Stomach smooth muscle (tissue), 2 donors: ENCODE results near the gene KIFAP3.
"Not testable (repeated sequence)": the region's sequence is repeated elsewhere in the genome, so short reads cannot be mapped to it uniquely, and the experiment has no call there.

ENCODE experiments used
- H3K27ac ChIP-seq: one replicate; pipeline ENCODE4 v1.7.0; 2013; ENCODE audit warnings: mild to moderate bottlenecking, low read length, inconsistent platforms
- H3K27me3 ChIP-seq, 2 donors: one replicate each; pipeline ENCODE4 v1.7.0; 2013; ENCODE audit warnings: low read length in 2 of 2; ENCODE audit not compliant: insufficient read depth in 2 of 2, control insufficient read depth in 1 of 2
- H3K36me3 ChIP-seq, 2 donors: one replicate each; pipeline ENCODE4 v1.7.0; 2013; ENCODE audit warnings: low read length in 2 of 2; ENCODE audit not compliant: control insufficient read depth in 2 of 2, insufficient read depth in 2 of 2
- H3K4me1 ChIP-seq: one replicate; pipeline ENCODE4 v1.7.0; 2013; ENCODE audit warnings: low read length; ENCODE audit not compliant: control insufficient read depth, insufficient read depth
- H3K4me3 ChIP-seq, 2 donors: one replicate each; pipeline ENCODE4 v1.7.0; 2013; ENCODE audit warnings: low read length in 2 of 2
- H3K9ac ChIP-seq, 2 donors: one replicate each; pipeline ENCODE4 v1.7.0; 2013; ENCODE audit warnings: low read length in 2 of 2, mild to moderate bottlenecking in 1 of 2
- H3K9me3 ChIP-seq, 2 donors: one replicate each; pipeline ENCODE4 v1.7.0; 2013; ENCODE audit warnings: low read length in 2 of 2; ENCODE audit not compliant: control insufficient read depth in 2 of 2
- donor health status: healthy.
- donor health status: Pancreatic carcinoma.

KIFAP3 gene

GRCh38 chr1:170020859-170021258, 53.6 kb downstream of the KIFAP3 start:
- Histone ChIP-seq H3K27ac (no peak overlapping the region), H3K36me3 (peaks cover 3 to 15% of the 10 kb centered on the region in 2 donors), H3K9ac (no peak overlapping the region), H3K9me3 (no peaks in the 10 kb centered on the region), H3K27me3 (no peaks in the 10 kb centered on the region), H3K4me1 (no peaks in the 10 kb centered on the region), H3K4me3 (no peak overlapping the region)

- Histone ChIP-seq H3K9me3 (no peaks in the 10 kb centered on the region), H3K4me1 (no peaks in the 10 kb centered on the region), H3K9ac (no peak overlapping the region), H3K27me3 (no peaks in the 10 kb centered on the region), H3K36me3 (peaks cover 6 to 20% of the 10 kb centered on the region in 2 donors), H3K27ac (no peak overlapping the region), H3K4me3 (no peak overlapping the region)
Observed at GRCh38 chr1:170017478-170017877, 57.0 kb downstream of the KIFAP3 start.

- no peak overlapping the region for H3K4me3 ChIP-seq
- H3K27ac ChIP-seq, result no peak overlapping the region
- no peaks in the 10 kb centered on the region for H3K9me3 ChIP-seq
- H3K36me3 ChIP-seq, result peaks cover 6 to 11% of the 10 kb centered on the region in 2 donors
- no peak overlapping the region for H3K9ac ChIP-seq
- H3K27me3 ChIP-seq, result no peaks in the 10 kb centered on the region
- H3K4me1 ChIP-seq, result no peaks in the 10 kb centered on the region
Observed at GRCh38 chr1:170012920-170013319, 61.6 kb downstream of the KIFAP3 start.

GRCh38 chr1:170010443-170010842, 64.1 kb downstream of the KIFAP3 start:
- H3K27me3 ChIP-seq, result no peaks in the 10 kb centered on the region
- H3K9ac ChIP-seq, result no peak overlapping the region
- H3K36me3 ChIP-seq, result peaks cover 1 to 2% of the 10 kb centered on the region in 2 donors
- H3K9me3 ChIP-seq, result no peaks in the 10 kb centered on the region
- no peak overlapping the region for H3K4me3 ChIP-seq
- H3K27ac ChIP-seq, result no peak overlapping the region
- no peaks in the 10 kb centered on the region for H3K4me1 ChIP-seq

GRCh38 chr1:170009551-170009950, 64.9 kb downstream of the KIFAP3 start:
- no peak overlapping the region for H3K4me3 ChIP-seq
- H3K4me1 ChIP-seq, result no peaks in the 10 kb centered on the region
- H3K9ac ChIP-seq, result no peak overlapping the region
- H3K27me3 ChIP-seq, result no peaks in the 10 kb centered on the region
- no peak overlapping the region for H3K27ac ChIP-seq
- no peaks in the 10 kb centered on the region for H3K9me3 ChIP-seq
- H3K36me3 ChIP-seq, result no peaks in the 10 kb centered on the region

GRCh38 chr1:170008745-170009144, 65.8 kb downstream of the KIFAP3 start:
- H3K27ac ChIP-seq, H3K4me3 ChIP-seq, H3K27me3 ChIP-seq, H3K9me3 ChIP-seq, H3K9ac ChIP-seq, H3K36me3 ChIP-seq, H3K4me1 ChIP-seq: not testable (repeated sequence)

GRCh38 chr1:170003270-170003835, 71.1 kb downstream of the KIFAP3 start:
- H3K9ac ChIP-seq, H3K4me3 ChIP-seq, H3K9me3 ChIP-seq, H3K4me1 ChIP-seq, H3K36me3 ChIP-seq, H3K27me3 ChIP-seq, H3K27ac ChIP-seq: not testable (repeated sequence)

GRCh38 chr1:170001266-170001665, 73.2 kb downstream of the KIFAP3 start:
- no peaks in the 10 kb centered on the region for H3K9me3 ChIP-seq
- no peak overlapping the region for H3K27ac ChIP-seq
- no peaks in the 10 kb centered on the region for H3K4me1 ChIP-seq
- H3K4me3 ChIP-seq, result no peak overlapping the region
- no peaks in the 10 kb centered on the region for H3K27me3 ChIP-seq
- peaks cover 3 to 8% of the 10 kb centered on the region in 2 donors for H3K36me3 ChIP-seq
- H3K9ac ChIP-seq, result no peak overlapping the region

- Histone ChIP-seq H3K27ac (no peak overlapping the region), H3K9ac (no peak overlapping the region)
Observed at GRCh38 chr1:169999761-170000160, 74.7 kb downstream of the KIFAP3 start.

GRCh38 chr1:169999331-169999741, 75.2 kb downstream of the KIFAP3 start:
- Histone ChIP-seq H3K27me3 (no peaks in the 10 kb centered on the region), H3K4me3 (no peak overlapping the region), H3K4me1 (no peaks in the 10 kb centered on the region), H3K9ac (no peak overlapping the region), H3K27ac (no peak overlapping the region), H3K9me3 (no peaks in the 10 kb centered on the region), H3K36me3 (peaks cover 3 to 8% of the 10 kb centered on the region in 2 donors)

More at GRCh38 chr1:169999761-170000160, 74.7 kb downstream of the KIFAP3 start:
- no peak overlapping the region for H3K4me3 ChIP-seq
- H3K27me3 ChIP-seq, result no peaks in the 10 kb centered on the region
- H3K36me3 ChIP-seq, result peaks cover 3 to 8% of the 10 kb centered on the region in 2 donors
- no peaks in the 10 kb centered on the region for H3K4me1 ChIP-seq
- no peaks in the 10 kb centered on the region for H3K9me3 ChIP-seq

GRCh38 chr1:169995993-169996392, 78.5 kb downstream of the KIFAP3 start:
- no peaks in the 10 kb centered on the region for H3K9me3 ChIP-seq
- H3K9ac ChIP-seq, result no peak overlapping the region
- no peaks in the 10 kb centered on the region for H3K27me3 ChIP-seq
- no peak overlapping the region for H3K4me3 ChIP-seq
- H3K27ac ChIP-seq, result no peak overlapping the region
- no peaks in the 10 kb centered on the region for H3K4me1 ChIP-seq
- peaks cover 3 to 8% of the 10 kb centered on the region in 2 donors for H3K36me3 ChIP-seq
